ENCODE results near the gene DIP2C.

DNA sequence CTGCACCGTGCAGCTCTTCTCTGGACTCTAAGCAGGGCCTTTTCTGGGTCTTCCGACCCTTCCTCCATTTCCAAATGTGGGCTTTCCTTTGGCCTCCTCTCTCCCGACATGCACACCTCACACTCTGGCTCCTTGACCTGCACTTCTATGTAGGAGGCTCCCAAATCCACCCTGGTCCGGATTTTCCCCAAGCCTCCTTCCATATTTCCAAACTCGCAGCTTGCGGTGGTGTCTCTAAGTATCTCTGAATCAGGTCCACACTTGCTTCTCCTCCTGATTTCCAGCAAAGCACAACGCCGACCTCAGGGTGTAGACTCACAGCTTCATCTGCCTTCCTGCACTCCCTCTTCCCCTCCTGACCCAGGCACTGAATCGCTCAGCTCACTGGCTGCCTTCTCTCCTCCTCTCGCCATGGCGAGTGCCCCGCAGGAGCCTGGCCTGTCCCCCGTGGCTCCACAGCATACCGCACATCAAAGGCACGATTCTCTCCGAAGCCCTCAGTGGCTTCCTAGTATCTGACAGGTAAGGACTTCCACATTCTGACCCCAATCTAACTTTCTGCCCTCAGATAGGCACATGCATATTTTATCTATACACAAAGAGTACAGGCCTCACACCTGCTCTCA is 27.8 kb downstream of the DIP2C start:
- TF ChIP-seq, protein P1, sequence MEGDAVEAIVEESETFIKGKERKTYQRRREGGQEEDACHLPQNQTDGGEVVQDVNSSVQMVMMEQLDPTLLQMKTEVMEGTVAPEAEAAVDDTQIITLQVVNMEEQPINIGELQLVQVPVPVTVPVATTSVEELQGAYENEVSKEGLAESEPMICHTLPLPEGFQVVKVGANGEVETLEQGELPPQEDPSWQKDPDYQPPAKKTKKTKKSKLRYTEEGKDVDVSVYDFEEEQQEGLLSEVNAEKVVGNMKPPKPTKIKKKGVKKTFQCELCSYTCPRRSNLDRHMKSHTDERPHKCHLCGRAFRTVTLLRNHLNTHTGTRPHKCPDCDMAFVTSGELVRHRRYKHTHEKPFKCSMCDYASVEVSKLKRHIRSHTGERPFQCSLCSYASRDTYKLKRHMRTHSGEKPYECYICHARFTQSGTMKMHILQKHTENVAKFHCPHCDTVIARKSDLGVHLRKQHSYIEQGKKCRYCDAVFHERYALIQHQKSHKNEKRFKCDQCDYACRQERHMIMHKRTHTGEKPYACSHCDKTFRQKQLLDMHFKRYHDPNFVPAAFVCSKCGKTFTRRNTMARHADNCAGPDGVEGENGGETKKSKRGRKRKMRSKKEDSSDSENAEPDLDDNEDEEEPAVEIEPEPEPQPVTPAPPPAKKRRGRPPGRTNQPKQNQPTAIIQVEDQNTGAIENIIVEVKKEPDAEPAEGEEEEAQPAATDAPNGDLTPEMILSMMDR (conservative IDR thresholded peaks at IDR 0.05), result no peak
- TF ChIP-seq ZFX (IDR thresholded peaks at IDR 0.05), result no peak
